ENCODE measurements around the gene ALPI.

Gene ALPI

DNA sequence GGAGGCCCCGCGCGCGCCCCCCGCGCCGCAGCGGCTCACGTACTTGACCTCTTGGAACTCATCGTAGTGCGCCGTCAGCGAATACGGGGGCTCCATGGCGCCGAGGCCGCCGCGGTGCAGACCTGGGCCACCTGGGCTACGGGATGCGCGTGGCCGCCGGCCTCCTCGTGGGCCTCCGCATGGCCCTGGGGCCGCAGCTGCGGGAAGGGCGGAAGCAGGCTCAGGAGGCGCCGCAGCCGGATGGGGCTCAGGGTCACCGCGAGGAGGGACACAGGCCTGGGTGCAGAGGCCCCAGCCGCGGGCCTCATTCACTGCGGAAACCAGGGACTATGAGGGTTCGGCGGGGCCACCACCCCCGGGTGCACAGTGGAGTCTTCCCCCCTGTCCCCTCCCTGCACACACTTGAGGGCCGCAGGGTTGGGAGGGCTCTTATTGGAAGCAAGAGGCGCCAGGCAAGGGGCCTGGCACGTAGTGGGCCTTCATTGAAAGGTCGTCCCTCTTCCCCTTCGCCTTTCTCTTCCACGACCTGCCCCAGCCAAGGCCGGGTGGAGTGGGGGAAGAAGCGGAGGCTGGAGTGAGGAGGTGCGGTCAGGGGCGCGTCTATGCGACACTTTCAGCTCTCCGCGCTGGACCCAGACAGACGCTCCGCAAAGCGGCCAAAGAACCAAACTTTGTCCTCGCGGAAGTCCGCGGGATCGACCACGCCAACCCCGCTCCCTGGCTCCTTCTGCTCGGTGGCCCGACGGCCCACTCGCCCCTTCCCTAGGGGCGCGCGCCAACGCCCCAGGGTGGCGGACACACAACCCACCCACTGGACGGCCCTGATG is 30.8 kb downstream of the ALPI start:
- no peak for DNase-seq

DNA sequence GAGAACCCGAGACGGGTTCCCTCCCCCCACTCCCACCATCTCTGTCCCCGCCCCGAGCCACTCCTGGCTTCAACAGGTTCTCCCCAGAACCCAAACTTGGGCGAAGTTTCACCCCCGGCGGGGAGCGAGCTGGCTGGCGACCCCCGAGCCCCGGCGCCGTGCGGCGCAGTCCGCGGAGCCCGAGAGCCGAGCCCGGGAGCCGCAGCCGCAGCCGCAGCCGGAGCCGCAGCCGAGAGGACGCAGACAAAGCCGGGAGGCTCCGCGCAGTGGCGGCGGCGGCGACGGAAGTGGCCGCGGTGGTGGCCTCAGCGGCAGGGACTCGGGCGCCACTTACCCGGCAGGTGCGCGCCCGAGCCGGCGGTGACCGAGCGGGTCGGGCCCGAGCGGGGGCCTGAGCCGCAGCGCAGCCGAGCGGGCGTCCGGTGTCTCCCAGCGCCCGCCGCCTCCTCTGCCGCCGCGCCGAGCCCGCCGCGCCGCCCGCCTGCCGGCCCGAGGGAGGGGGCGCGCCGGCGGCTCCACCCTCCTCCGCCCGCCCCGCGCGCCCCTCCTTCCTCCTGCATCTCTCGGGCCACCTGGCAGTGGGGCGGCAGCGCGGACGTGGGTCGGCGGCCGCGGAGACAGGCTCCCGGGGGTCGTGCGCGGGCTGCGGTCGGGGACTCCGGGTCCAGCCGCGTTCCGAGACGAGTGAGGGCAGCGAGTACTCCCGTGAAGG is 31.6 kb downstream of the ALPI start, which contains the start of gene ECEL1:
Gene ECEL1 (minus strand): TSS at position 450 of the 712 bp plus-strand sequence. CDS start 1,181 bp downstream, outside the sequence.
- no peak for DNase-seq

DNA sequence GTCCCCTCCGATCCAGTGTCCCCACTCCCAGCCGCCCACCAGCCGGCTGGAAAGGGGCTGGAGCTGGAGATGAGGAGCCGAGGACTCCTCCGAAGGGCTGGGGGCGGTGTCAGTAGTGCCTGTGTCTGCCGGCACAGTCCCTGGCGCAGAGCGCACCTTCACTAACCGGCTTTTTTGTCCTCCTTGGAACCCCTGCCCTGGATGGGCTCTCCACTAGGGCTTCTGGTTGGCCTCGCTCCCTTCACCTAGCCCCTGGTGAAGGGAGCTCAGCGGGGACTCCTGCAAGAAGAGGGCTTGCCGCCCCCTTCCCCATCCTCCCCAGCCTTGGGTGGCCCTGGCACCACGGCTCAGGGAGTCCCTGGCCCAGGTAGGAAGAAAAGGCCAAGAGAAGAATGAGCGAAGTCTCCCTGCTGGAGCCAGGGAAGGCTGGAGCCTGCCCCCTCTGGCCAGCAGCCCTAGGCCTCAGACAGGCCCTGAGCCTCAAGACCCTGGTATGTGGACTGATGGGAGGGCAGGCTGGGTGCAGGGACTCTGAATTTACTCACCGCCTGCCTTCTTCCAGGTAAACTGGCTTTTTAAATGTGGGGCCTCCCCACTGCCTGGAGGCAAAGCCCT is 32.3 kb downstream of the ALPI start:
- no peak for DNase-seq

DNA sequence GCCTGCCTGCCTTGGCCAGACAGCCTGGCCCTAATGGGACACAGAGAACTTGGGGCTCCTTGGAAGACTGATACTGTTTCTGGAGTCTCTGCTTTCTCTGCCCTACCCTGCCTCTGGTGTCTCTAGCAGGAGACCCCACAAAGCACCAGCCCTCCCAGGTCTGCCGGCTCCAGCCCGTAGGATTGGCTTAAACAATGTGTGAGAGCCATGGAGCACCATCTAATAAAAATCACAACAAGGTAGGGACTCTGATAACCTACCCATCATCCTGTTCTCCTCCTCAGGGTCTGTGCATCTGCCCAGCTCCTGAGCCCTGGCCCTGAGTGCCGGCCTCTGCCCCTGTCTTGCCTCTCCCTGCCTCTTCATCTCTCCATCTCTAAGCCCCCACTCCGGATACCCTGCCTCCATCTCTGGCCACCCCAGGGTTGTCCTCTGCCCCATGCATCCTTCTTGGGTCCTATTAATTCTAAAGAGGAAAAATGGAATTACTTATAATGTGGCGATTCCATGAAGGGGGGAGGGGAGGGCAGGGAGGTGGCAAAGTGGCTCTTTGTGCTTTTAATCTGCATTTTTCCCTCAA is 32.9 kb downstream of the ALPI start:
- no peak for DNase-seq

DNA sequence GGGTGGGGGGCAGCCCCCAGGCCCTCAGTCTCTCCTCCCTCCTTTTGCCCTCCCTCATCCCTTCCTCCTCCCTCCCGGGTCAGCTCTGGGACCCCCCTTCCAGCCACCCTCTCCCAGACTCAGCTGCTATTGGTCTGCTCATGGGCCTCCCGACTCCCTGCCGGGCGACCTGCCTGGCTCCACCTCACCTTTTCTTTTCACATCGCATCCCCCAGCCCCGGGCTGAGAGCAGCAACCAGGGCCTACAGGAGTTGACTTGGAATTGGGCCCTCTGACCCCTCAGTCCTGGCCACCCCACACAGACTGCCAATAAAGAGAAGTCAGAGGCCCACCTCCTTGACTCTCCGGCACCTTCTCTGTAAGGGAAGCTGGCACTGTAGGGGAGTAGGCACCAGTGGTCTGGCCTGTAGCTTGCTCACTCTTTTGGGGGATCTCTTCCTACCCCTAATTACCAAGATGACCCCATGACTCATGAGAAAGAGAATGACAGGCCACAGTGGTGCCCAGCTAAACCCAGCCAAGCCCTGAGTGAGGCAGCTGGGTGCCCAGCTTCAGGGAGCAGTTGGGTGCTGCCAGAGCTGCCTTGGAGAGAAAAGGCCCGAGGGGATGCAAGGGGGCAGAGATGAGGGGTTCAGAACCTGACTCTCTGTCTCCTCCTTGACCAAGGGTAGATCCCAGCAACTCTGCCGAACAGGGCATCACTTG is 33.7 kb downstream of the ALPI start:
- DNase-seq, result no peak

DNA sequence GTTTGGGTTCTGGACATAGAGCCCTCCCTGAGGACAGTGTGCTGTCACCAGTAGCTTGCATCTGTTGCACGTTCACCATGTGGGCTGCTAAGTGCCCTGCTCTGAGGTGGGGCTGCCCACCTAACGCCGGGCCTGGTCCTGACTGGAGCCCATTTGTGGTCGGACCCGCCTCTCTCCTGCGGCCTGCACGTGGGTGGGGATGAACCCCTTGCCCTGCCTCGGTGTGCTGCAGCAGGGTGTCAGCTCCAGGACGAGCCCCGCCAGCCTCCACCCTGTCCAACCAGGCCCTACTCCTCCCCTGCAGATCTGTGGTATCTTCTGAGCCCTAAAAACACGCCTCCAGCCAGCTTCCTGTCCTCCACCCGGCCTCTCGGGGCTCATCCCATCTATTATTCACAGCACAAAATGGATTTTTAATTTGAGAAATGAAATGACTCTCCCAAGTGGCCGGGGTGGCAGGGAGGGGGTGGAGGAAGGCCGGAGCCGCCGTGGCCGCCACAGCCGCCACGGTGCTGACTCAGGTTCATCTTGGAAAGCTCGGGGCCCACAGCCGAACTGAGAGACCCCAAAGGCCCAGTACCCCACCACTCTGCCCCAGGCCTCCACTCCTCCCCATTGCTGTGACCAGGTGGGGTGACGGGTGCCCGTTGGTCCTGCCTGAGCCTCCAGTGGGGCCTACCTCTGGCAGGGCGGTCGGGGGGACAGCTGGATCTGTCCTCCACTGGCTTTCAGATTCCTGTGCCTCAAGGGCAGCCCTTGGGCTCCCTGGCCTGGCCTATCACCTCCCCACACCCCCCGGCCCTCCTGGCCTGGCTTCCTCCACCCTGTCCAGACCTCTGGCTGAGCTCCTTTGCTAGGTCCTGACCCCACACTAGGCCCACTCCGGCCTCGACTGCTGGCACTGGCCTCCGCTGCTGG is 34.5 kb downstream of the ALPI start:
- DNase-seq, result no peak

DNA sequence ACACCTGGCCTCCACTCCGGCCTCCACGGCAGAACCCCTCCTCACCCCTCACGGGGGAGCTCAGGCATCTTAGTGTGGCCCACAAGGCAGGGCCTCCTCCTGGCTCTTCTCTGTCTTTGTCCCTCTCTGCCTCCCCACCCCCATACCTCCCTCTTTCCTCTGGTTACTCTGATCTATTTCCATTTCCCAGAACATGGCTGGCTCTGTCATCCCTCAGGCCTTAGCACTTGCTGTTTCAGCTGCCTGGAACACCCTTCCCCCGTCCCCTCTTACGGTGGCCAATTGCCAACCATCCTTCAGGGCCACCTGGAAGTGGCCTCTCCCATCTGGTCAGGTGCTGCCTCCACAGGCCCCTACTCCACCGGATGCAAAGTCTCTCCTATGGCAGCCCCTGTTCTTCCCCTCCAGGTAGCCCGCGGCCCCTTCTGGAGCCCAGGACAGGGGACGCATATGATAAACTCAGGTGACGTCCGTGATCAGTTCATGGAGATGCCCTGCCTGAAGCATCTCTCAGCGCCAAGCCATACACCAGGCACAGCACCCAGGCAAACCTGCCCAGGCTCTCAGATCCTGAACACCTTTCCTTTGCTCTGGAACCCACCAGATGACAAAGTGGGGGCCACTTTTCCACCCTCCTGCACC is 35.3 kb downstream of the ALPI start:
- DNase-seq, result no peak

DNA sequence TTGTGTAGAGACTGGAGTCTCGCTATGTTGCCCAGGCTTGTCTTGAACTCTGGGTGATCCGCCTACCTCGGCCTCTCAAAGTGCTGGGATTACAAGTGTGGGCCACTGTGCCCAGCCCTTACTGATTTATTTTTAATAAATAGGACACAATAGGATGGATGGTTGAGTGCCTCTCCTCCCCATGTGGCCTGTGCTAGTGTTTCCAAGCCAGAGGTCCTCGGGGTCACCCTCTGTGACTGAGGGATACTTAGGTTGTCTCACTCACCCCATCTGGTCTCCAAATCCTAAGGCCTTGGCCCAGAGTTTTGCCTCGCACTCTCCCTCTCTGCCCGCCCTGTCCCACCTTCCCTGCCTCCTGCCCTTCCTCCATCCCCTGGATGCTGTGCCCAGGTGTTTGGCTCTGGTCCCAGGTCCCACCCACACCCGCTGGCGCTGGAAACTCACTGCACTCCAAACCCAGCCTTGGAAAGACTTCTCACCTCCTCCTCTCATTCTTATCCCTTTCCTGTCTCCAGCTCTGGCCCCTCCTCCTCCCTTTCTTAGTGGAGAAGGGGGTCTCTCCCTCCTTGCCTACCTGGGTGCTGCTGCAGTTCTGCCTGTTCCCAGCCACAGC is 36.4 kb downstream of the ALPI start:
- no peak for DNase-seq

DNA sequence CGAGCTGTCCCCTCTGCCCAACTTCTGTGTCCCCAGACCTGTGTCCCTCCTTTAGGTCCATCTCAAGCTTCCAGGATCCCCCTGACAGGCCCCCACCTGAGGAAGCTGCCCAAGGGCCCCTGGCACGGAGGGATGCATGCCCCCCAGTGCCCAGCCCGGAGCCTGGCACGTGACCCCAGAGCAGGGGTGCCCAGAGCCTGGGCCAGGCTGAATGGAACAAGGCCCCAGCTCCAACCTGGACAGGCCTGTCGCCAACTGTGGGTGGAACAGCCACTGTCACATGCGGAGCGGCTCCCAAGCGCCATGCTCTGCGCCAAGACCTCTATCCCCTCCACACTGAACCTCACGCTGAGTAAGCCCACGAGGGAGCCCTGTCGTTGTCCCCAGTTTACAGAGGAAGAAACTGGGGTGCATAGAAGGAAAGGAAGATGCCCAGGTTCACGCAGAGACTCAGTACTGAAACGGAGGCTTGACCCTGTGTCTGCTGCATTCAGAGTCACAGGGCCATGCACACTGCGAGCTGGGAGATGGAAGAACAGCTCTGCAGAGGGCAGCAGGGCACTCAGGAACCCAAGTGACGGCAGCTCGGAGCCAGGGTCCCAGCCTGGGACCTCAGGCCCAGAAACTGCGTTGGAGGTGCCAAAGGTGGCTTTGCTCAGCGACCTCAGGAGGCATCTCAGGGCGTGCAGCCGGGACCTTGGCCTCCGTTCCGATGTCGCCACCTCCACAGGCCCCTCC is 37.2 kb downstream of the ALPI start:
- no peak for DNase-seq

DNA sequence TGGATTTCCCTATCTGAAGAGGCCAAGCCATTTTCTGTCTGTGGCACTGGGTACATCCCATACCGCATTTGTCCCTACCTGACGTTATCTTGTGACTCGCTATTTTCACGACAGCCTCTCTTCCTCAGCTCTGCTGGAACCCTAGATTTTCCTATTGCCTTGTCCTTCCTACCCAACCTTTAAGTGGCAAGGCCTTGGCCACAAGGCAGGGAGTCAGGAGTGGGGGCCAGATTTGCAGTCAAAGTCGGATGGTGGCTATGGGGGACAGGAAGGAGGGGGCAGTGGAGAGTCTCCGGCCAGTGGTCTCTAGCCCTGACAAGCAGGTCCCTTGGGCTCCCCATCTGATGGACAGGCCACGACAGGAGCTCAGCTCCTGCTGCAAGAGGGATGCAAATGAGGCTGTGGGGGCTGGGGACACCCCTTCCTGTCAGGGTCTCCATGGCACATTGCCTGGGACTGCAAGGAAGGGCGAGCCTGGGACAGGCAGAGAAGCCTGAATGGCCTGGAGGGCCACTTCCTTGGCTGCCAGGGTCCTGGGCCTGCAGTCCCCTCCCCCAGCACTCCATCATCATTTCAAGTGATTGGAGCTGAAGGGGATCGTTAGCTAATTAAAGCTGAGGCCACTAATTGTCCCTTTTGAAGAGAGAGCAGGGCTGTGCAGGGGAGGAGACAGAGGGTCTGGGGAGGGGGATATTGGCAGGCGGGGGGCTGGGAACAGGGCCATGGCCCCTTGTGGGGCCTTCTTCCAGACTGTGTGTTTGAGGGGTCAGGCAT is 37.9 kb downstream of the ALPI start:
- no peak for DNase-seq

DNA sequence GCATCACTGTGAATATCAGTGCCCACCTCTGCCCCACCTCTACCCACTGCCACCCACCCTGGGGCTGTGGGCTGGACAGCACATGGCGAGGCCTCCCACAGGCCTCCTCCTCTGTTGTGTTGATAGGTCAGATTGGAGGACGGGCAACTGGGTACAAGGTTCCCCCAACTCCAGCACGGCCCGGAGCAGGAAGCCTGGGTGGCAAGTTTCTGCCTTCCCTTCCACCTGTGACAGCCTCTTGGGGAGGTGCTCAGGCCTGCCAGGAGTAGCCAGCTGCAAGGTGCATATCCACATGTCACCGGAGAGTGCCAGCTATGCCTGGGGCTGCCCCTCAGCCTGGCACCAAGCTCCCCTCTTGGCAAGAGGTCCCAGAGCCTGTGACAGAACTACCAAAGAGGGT is 38.6 kb downstream of the ALPI start:
- no peak for DNase-seq

DNA sequence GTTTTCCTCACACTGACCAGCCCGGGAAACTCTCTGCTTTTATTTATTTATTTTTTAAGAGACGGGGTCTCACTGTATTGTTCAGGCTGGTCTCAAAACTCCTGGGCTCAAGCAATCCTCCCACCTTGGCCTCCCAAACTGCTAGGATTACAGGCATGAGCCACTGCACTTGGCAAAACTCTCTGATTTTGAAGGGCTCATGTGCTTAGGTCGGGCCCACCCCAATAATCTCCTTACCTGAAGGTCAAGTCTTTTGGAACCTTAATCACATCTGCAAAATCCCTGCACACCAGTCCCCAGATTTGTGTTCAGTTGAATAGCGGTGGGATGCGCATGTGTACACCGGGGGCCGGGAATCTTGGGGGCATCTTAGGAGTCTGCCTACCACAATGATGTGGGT is 39.3 kb downstream of the ALPI start:
- DNase-seq, result no peak

DNA sequence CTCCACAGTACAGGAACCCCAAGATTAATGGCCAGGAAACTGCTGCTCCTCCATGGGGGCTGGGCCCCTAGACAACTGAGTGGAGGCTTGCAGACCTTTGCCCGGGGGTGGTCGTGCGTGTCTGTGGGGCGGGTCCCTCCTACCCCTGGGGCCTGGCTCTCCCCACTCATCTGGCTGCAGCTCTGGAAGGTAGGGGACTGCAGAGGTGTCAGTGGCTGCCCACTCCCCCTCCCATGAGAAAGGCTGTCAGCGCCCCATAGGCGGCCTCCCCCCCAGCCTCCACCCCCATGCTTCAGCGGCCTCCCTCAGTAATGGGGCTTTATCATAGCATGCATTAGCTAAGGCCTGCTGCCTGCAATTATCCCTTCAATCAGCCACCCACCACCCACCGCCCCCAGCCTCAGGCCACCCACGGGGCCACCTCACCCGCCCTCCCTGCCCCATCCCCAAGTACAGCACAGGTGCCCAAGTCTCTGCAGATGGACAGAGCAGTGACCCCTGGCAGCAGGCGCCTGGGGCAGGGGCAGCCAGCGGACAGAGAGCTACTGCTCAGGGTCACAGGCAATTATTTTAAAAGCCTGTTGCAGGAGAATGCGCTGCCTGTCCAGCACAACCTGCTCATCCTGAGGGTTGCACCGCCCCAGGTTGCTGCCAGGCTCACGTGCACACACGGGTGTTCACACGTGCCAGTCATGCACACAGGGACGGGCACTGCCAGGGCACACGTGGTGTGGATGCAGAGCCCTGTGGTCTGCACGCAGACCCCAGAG is 40.7 kb downstream of the ALPI start:
- no peak for DNase-seq

DNA sequence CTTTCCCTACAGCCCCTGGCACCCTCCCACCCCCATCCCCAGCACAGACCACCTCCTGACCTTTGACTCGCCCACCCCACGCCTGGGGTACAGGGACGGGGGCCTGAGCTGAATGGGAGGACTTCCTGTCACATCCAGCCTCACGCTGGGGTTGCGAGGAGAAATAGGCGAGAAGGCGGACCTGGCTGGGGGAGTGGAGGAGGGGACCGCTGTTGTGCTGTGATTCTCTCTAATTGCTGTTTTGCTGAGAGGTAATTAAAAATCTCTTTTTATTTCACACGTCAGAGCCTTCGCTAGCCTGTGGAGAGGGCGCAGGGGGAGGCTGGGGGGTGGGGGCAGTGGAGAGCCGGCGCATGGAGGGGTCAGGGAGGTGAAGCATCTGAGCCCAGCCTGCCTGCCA is 41.4 kb downstream of the ALPI start:
- DNase-seq, result no peak

DNA sequence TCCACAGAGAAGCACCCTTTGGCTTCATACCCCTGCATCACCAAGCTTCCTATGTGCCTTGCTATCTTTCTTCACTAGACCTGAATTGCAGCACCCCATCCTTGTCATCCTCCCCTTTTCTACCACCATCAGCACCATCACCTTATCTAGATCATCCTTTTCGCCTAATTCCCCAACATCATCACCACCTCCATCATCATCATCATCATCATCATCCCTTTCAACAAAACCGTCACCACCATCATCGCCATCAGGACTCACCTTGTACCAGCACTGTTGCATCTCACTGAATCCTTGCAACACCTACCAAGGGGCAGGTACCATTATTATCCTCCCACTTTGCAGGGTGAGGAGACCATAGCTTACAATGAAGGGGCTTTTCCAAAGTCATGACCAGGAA is 42.5 kb downstream of the ALPI start:
- no peak for DNase-seq

DNA sequence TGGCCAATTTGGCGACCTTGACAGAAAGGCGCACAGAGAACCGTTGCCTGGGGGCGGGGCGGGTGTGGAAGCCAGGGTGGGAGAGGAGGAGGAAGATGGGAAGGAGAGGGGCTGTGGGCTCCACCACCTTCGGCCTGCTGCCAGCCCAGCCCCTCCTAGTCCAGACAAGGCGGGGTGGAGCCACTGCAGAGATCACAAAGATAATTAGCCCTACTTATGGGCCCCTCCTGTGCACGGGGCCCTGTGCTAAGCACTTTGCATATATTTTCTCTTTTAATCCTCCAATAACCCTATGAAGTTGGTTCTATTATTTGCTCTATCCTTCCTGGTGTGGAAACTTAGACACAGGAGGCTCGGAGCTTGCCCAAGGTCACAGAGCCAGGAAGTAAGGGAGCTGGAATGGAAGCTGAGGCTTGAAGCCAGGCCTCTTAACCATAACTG is 45.4 kb downstream of the ALPI start:
- no peak for DNase-seq

DNA sequence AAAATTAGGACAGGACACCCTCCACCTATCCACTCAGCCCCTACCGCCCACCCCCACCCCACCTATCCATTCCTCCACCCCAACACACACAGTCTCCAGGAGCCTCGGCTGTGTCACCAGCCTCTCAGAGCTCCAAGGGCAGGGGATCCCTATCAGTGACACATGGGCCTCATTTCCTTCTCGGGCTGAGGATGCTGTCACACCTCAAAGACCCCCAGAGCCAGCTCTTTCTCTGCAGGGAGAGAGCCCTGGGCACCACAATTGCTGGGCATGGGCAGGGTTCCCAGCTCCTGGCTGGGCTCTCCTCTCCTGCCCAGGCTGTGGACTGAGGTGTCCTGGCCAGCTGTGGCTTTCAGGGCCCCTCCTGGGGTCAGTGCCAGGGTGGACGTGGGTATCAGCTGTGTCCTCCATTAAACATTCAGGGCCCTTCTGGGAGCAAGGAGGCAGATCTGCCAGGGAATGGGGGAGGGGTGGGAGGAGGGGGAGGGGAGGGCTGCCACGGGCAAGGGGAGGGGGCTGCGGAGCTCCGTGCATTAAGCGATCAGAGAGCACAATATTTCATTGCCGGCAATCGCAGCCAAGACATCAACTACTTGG is 45.9 kb downstream of the ALPI start:
- DNase-seq, result no peak

DNA sequence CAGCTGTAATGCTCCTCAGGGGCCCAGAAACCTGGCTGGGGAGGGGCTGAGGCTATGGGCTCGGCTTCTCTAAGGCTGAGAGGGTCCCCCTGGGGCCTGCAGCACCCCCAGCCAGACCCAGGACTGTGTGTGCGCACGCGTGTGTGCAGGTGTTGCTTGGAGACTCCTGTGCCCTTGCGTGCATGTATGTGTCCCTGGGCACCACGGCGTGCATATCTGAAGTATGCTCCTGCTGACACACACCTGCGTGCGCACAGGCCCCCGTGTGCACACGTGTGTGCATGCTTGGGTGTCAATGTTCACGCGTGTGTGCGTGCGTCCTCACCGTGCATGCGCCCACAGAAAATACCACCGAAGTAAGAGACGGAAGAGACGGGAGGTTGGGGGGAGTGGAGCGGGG is 46.6 kb downstream of the ALPI start:
- no peak for DNase-seq

Measured in T-helper 9 cell (primary cell).